ENCODE measurements around the gene PRADC1.
"Not testable (repeated sequence)": the region's sequence is repeated elsewhere in the genome, so short reads cannot be mapped to it uniquely, and the experiment has no call there.

Gene PRADC1

DNA sequence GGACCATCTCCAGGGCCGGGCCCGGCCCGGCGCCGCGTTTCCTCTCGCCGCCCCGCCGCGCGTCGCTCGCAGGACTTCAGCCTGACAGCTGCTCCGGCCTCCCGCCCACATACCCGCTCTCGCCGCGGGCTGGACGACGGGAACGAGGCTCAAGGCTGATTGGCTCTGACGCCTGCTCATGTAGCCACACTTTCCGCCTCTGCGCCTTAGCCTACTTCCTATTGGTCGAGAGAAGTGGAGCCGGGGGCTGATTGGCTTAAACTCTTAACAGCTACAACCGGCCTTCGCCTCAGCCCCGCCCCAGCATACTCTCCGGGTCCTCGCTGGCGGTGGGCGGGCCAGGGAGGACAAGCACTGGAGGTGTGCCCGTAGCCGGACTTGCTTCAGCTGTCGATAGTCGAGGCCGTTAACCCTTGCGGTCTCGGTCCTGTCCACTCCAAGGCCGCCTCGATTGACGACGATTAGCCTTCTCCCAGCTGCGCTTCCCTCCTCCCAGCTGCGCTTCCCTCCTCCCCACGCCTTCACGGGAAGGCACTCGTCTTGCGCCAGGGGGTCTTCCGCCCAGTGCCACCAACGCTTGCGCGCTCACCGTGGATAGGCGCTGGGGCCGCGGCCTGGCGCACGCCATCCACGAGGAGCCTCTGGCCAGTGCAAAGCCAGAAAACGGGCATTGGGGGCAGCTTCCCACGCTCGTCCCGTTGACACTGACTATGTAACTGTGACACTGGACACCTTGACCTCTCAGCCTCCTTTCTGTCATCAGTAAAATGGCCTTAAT is at the start of gene PRADC1:
Gene PRADC1 (minus strand): TSS at position 86 of the 778 bp plus-strand sequence. CDS start 79 bp downstream, at position 7.
- H3K4me3 ChIP-seq (ENCODE audit: low read depth, low read length) = peak within 1 kb of the TSS; percentile 95

- no peak overlapping the region for H3K4me3 ChIP-seq (ENCODE audit: low read depth, low read length)
These were observed 48.2 kb upstream of the PRADC1 start for GRCh38 chr2:73281244-73281643.

- no peak overlapping the region for H3K4me3 ChIP-seq (ENCODE audit: low read depth, low read length)
These were observed 46.8 kb upstream of the PRADC1 start for GRCh38 chr2:73279852-73280251.

DNA sequence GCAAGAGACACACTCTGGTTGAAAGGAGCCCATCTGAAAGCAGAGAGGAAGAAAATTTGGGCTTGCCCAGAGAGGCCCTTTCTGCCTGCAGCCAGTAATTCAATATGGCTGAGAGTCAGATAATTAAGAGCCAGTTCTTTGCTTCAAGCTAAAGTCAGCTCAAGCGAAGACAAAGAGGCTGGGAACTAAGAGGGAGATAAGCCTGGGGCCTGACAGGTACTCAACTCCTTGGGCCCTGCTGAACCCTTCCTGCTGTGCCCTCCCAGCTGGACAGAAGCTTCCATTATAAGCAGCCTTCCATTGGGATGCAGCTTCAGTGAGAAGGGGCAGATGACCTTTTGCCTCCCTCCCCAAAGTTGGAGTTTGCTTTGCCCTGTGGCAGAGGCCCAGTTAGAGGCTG is 39.2 kb upstream of the PRADC1 start:
- no peak overlapping the region for H3K4me3 ChIP-seq (ENCODE audit: low read depth, low read length)

- H3K4me3 ChIP-seq (ENCODE audit: low read depth, low read length) = peak overlapping the region; percentile 27
These were observed 36.8 kb upstream of the PRADC1 start for GRCh38 chr2:73269686-73270465.

DNA sequence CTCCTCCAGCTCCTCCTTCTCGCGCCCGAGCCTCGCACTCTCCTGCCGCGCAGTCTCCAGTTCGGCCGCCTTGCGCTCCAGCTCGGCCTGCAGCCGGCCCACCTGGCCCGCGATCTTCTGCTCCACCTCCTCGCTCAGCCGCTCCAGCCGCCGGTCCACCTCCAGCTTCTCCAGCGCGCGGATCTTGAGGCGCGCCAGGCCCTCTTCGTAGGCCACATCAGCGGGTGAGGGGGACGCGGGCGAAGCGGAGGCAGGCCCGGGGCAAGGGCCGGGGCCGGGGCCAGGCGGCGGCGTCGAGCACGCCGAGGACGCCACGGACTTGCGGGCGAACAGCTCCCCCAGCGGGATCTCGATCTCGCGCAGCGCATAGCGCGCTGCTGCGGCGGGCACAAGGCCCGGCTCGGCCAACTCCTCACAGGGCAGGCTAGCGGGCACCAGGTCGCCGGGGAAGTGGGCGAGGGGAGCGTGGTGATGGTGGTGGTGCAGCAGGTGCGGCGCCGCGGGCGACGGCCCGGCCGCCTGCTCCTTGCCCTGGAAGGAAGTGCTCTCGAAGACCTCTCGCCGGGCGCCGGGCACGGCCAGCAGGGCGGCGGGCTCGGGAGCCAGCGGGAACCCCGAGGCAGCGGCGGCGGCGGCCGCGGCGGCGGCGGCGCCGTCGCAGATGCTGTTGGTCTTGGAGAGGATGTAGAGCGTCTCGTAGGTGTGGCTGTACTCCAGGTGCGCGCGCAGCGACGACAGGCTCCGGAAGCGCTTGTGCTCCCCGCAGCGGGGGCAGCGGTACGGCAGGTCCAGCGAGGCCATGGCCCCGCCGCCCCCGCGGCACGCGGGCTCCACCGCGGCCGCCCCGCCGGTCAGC is 36.0 kb upstream of the PRADC1 start:
- peak overlapping the region; percentile 27 for H3K4me3 ChIP-seq (ENCODE audit: low read depth, low read length)

GRCh38 chr2:73268366-73268829 is 35.4 kb upstream of the PRADC1 start:
- H3K4me3 ChIP-seq (ENCODE audit: low read depth, low read length) = peak overlapping the region; percentile 9

DNA sequence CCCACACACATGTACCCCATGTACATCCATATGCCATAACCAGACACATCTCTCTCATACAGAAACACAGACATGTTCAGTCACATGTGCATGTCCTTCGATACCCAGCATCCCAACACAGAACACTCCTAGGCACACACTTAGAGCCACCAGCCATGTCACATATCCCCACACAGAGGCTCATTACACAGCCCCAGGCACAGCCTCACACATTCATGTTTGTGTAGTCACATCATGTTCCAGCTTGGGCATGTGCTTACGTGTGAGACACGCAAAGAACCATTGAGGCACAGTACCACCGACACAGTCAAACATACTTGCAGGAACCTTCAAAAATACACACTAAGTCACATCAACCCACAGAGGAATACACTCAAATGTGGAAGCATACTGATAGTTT is 34.0 kb upstream of the PRADC1 start:
- no peak overlapping the region for H3K4me3 ChIP-seq (ENCODE audit: low read depth, low read length)

DNA sequence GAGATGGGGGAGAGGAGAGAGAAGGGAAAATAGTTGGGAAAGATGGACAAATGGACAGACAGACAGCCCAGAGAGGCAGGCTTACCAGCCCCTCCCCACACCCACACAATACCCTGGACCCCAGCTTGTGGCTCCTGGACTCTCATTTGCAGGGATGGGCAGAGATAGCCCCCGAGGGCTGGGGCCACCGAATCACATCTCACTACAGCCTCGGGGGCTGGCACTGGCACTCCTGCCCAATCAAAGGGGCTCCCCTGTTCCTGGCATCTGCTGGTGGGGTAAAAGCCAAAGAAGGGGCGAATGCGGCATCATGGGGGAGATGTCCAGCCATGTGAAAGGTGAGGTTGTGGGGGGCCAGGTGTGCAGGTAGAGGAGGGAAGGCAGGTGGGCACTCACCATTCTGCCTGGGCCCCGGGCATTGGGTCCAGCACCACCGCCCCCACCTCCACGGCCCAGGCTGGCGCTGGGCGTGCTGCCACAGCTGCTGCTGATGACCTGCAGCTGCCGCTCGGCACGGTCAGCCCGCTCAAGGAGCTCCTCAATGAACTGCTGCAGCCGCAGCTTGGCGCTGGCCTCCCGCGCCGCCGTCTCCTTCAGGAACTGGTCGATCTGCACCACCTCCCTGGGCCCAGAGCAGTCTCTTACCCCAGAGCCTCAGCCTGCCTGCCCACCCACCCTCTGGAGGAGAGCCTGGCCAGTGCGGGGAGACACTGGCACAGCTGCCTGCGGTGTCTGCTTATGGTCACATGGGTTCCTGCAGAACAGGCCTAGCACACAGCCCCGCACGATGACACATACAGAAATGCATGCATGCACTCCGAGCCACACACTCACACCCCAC is 33.2 kb upstream of the PRADC1 start:
- no peak overlapping the region for H3K4me3 ChIP-seq (ENCODE audit: low read depth, low read length)

- no peak overlapping the region for H3K4me3 ChIP-seq (ENCODE audit: low read depth, low read length)
These were observed 32.4 kb upstream of the PRADC1 start for GRCh38 chr2:73265298-73266060.

GRCh38 chr2:73264783-73265182 is 31.7 kb upstream of the PRADC1 start:
- H3K4me3 ChIP-seq (ENCODE audit: low read depth, low read length) = no peak overlapping the region

DNA sequence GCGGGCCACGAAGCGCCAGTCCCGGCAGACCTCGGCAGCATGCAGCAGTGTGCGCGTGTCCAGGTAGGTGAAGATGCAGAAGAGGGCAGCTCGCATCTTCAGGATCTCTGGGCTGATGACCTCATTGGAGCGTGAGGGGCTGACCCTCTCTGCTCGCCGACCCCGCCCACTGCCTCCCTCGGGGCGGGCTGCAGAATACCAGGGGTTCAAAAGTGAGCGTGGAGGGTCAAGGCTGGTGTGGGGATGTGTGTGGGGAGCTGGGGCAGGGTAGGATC is 31.2 kb upstream of the PRADC1 start:
- H3K4me3 ChIP-seq (ENCODE audit: low read depth, low read length) = no peak overlapping the region

DNA sequence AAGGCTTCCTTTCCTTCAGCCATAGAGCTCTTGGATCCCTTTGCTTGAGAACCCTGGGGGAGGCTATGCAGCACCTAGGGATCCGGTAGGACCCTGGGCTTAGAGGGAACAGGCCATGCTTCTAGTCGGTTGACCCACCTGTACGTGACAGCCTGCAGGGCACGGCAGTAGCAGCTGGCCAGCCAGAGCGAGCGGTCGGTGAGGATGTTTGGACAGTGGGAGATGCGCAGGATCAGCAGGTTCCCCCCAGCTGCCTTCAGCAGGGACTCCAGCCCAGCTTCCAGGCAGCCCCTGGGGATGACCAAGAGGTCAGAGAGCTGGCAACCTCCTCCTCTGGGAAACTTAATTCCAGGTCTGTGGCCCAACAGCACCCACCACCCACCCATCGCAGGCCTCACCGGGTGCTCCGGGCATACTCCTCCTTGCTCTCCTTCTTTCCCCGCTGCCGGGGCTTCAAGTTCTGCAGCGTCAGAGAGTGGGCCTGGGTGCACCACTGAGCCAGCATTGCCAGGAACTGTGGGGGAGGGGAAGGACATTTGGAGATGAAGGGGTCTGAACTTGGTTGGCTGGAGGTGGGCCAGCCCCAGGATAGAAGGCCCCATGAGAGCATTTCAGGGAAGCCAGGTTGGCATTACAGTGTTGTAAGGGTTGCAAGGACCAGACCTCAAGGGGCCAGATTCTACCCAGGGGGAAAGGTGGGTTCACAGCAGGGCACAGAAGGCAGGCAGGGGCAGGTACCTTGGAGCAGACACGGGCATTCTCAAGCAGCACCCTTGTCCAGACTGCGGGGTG is 30.7 kb upstream of the PRADC1 start:
- H3K4me3 ChIP-seq (ENCODE audit: low read depth, low read length) = no peak overlapping the region

DNA sequence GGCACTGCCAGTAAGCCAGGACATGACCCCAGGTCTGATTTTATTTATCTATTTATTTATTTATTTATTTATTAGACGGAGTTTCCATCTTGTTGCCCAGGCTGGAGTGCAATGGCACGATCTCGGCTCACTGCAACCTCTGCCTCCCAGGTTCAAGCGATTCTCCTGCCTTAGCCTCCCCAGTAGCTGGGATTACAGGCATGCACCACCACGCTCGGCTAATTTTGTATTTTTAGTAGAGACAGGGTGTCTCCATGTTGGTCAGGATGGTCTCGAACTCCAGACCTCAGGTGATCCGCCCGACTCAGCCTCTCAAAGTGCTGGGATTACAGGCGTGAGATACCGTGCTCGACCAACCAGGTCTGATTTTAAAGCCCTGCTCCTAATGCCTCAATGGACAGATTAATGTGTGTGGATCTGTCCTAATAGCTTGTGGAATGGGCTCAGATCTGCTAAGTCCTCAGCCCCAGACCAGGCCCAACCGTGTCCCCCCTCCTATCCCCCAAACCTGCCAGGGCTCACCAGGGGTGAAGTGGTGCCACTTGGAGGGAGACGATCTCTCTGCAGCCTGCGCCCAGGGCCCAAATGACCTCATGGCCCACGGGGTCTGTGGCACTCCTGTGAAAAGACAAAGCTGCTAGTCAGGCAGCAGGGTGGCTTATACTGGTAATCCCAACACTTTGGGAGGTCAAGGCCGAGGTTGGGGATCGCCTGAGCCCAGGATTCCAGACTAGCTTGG is 29.8 kb upstream of the PRADC1 start:
- H3K4me3 ChIP-seq (ENCODE audit: low read depth, low read length) = not testable (repeated sequence)

DNA sequence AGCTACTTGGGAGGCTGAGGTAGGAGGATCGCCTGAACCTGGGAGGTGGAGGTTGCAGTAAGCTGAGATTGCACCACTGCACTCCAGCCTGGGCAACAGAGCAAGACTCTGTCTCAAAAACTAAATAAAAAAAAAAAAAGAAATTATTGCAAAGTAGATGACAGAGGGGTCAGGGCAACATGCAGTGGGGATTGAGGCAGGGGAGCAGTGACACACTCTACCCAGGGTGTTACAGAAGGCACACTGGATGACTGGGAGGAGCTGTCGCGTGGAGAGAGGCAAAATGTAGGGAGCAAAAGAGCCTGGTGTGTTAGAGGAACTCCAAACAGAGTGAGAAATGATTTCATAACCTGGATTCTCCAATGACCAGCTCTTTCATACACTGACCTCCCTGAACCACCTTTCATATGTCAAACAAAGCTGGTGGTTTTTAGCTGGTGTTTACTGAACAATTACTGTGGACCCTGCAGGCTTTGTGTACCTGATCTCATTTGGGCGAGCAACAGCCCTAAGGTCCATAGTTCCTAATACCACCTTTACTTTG is 29.1 kb upstream of the PRADC1 start:
- H3K4me3 ChIP-seq (ENCODE audit: low read depth, low read length) = no peak overlapping the region

GRCh38 chr2:73260338-73260984 is 27.4 kb upstream of the PRADC1 start:
- no peak overlapping the region for H3K4me3 ChIP-seq (ENCODE audit: low read depth, low read length)

DNA sequence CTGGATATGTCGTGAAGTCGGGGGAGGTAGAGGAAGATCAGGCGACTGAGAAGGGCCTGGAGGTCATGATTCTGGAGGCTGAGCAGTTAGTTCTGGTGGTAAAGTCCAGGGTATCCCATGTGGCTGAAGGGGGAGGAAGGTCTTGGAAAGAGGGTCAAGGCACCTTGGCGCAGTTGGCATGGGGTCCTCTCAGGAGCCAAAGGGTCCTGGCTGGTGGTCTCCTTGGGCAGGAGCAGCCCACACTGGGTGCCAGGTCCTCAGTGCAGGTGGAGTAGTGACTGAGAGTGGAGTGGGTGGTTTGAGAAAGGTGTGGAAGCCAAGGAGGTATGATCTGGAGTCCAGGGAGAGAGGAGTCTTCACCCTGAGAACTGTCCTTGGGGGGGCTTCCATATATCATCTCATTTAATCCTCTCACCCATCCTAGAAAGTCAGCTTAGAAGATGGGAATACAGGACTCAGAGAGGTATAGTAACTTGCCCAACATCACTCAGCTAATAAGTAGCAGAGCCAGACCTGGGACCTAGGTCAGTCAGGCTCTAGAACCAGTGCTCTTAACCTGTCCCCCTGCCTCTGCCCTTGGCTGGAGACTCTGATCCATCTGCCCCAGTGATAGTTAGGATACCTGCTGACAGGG is 26.8 kb upstream of the PRADC1 start:
- no peak overlapping the region for H3K4me3 ChIP-seq (ENCODE audit: low read depth, low read length)
